Stimulated activated CD8-positive, alpha-beta memory T cell treated with anti-CD3 and anti-CD28 coated beads, Interleukin-12 subunit alpha, Interleukin-12 subunit beta, amount 100 ng/mL, for 1 hour (primary cell): Measurements from ENCODE around the gene APBB2.
"Not testable (repeated sequence)": the region's sequence is repeated elsewhere in the genome, so short reads cannot be mapped to it uniquely, and the experiment has no call there.

Experiments
- DNase-seq: peaks from one replicate; pipeline ENCODE4 v3.0.0-alpha.2; 2020; ENCODE audit warnings: low read depth

APBB2 gene

DNA sequence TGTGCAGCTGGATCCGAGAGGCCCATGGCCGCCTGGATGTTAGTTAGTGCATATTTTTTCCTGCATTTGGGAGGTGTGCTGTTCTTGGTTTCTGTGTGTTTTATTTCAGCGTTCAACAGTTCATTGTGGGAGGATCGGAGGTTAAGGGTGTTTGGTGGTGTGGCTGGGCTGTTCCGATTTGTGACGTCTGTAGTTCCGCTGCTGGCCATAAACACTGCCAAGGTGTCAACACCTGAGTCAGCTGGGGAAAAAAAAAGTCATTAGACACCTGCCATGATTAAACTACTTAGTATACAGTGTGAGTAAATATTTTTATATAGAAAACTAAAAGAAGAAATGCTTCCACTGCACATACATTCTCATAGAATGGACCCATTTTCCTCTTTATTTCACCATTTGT is 200.2 kb downstream of the APBB2 start:
- no peak for DNase-seq

DNA sequence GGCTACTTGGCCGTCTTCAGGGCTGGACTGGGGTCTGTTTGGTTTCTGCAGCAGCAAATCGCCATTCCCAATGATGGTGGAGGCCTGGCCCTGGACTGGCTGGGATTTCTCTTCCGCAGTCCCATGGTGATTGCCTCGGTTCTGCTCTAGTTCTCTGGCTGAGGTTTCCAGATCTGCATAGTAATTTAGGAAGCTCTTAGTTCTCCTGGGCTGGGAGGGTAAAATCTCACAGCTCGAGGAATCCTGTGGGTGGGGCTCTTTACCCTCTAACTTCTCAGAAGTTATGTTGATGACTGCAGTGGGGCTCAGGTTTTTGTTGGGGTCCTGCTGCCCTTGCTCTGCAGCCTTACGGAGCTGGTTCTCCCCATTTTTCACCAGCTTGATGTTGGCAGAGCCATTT is 200.6 kb downstream of the APBB2 start:
- no peak for DNase-seq

- DNase-seq = no peak
These were observed 201.4 kb downstream of the APBB2 start for GRCh38 chr4:41012911-41013310.

- no peak for DNase-seq
These were observed 202.0 kb downstream of the APBB2 start for GRCh38 chr4:41012293-41012692.

GRCh38 chr4:41009411-41009810 is 204.9 kb downstream of the APBB2 start:
- no peak for DNase-seq

GRCh38 chr4:41006141-41006540 is 208.2 kb downstream of the APBB2 start:
- no peak for DNase-seq

DNA sequence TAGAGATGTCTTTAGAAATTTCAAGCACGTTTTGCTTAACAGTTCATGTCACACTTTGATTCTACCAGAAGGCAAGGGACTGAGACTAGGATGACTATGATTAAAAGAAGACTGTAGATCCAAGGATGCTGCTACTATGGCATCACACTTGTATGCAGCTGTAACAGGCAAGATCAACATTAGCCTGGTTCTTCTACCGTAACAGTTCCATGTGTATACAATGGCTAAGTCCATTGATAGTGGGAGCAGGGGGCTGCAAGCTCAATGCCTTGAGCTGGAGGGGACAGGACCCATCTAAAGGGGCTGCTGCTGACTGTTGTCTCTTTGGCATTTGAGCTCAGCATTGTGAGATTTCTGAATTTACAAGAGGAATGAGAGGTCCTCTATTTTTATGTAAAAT is 212.0 kb downstream of the APBB2 start:
- DNase-seq = no peak

- DNase-seq = no peak
These were observed 214.0 kb downstream of the APBB2 start for GRCh38 chr4:41000356-41000755.

DNA sequence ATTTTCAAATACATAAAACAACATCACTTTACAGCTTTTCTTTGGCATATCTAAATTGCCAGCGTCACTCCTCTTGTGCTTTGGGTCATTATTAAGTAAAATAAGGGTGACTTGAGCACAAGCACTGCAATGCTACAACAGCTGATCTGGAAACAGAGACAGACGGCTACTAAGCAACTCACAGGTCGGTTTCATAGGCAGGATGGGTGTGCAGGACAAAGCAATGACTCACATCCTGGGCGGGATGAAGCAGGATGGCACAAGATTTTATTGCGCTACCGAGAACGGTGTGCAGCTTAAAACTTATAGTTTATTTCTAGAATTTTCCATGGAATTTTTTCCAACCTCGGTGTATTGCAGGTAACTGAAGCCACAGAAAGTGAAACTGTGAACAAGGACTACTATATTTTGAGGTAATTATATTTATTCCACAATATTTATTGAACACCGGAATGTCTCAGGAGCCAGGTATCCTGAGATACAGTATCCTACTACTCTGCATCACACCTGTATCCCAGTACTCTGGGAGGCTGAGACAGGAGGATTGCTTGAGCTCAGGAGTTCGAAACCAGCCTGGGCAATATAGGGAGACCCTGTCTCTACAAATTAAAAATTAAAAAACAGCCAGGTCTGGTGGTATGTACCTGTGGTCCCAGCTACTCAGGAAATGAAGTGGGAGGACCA is 215.5 kb downstream of the APBB2 start:
- no peak for DNase-seq

- no peak for DNase-seq
These were observed 218.5 kb downstream of the APBB2 start for GRCh38 chr4:40995850-40996249.

- not testable (repeated sequence) for DNase-seq
These were observed 220.0 kb downstream of the APBB2 start for GRCh38 chr4:40994321-40994720.

DNA sequence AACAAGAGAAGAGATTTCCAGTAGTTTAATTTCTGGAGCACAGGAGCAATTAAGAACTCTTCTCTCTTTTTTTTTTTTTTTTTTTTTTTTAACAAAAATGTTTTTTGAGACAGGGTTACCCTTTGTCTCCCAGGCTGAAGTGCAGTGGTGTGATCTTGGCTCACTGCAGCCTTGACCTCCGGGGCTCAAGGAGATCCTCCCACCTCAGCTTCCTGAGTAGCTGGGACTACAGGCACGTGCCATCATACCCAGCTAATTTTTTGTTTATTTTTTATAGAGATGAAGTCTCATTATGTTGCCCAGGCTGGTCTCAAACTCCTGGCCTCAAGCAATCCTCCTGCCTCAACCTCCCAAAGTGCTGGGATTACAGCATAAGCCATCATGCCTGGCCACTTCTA is 221.0 kb downstream of the APBB2 start:
- DNase-seq = not testable (repeated sequence)

- no peak for DNase-seq
These were observed 221.7 kb downstream of the APBB2 start for GRCh38 chr4:40992472-40993295.

DNA sequence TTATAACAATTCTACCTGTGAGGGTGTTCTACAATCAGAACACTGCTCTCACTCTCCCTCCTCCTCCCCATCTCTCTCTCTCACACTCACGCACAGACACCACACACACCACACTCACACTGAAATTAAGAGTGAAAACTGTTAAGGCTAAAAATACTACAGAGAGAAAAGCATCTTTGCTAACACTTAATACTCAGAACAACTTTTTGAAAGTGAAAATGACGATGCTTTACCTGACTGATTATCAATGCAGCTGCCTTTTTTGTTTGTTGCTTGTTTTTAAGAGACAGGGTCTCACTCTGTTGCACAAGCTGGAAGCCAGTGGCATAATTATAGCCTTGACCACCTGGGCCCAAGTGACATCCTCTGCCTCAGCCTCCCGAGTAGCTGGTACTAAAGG is 222.4 kb downstream of the APBB2 start:
- DNase-seq = no peak

DNA sequence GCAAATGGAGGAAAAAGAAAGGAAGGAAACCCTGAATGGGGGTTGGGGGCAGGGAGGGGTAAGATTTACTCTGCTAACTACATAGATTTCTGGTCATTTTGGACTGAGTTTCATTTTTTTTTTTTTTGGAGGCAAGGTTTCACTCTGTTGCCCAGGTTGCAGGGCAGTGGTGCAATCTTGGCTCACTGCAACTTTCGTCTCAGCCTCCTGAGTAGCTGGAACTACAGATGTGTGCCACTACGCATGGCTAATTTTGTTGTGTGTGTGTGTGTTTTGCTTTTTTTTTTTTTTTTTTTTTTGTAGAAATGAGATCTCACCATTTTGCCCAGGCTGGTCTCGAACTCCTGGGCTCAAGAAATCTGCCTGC is 223.5 kb downstream of the APBB2 start:
- no peak for DNase-seq

GRCh38 chr4:40990236-40990898 is 224.0 kb downstream of the APBB2 start:
- no peak for DNase-seq

GRCh38 chr4:40987151-40987550 is 227.2 kb downstream of the APBB2 start:
- DNase-seq = no peak

GRCh38 chr4:40986375-40986774 is 228.0 kb downstream of the APBB2 start:
- DNase-seq = no peak

DNA sequence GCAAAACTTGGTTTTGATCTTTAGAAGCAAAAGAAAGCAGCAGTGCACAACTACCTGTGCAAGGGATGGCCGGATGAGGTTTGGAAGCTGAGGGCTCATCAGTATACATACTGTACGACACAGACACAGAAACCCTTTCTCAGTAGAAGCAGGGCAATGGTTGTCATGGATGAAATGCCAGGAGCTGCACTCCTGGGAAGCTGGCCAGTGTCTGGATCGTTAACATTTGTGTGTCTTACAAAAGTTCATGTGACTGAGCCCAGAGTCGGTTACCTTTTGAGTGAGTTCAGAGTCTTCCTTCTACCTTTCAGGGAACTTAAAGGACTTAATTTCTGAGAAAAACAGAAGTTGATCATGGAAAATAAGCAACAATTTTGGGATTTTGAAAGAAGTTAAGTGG is 230.3 kb downstream of the APBB2 start:
- DNase-seq = no peak

- no peak for DNase-seq
These were observed 233.9 kb downstream of the APBB2 start for GRCh38 chr4:40980318-40980883.

DNA sequence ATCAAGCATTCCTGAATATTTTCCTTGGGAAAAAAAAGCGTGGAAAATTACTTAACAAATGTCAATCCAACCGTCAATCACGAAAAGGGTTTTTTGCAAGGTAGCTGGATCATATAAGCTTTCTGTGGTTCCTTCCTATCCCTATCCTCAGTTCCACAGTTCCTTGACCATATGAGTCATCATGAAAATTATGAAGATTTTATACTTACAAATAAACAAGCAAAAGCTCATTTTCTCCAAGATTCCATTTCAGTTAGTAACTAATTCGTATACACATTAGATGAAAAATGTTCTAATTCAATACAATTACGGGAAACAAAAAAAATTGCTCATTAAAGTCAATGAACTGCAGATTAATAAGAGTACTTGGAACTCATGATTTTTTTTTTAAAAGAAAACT is 235.8 kb downstream of the APBB2 start:
- no peak for DNase-seq

GRCh38 chr4:40976343-40976742 is 238.0 kb downstream of the APBB2 start:
- no peak for DNase-seq

- no peak for DNase-seq
These were observed 241.6 kb downstream of the APBB2 start for GRCh38 chr4:40972722-40973121.
